HL-60 (cell line): ENCODE data around the gene EHHADH.

Experiments used
- GABPA ChIP-seq: IDR thresholded peaks from 2 replicates; pipeline ENCODE4 v1.6.1; 2012; ENCODE audit warnings: low read depth
- POLR2AphosphoS5 ChIP-seq: IDR thresholded peaks from 2 replicates; pipeline ENCODE4 v1.6.1; 2012; ENCODE audit warnings: low read depth
- TF ChIP-seq, protein P1 (sequence below): IDR thresholded peaks from one replicate; pipeline ENCODE4 v1.5.1; 2011; ENCODE audit warnings: low read length, control low read depth, inconsistent platforms; ENCODE audit not compliant: insufficient read depth

DNA sequence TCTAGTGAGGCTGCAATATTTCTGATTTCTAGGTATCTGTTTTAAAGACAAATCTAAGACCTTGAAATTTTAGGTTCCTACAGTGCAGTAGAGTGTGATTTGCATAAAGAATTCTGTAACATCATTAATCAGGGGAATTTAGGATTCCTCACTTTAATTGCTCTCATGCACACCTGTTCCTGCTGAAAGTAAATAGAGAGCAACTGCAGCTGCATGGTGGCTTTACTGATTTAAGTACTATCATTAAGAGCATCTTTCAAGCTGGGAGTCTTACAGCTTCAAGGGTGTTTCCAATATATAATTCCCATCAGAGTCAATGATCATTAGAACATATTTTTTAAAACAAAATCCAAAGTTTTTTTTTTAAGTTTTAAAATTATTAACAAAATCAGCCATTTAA, 65.0 kb downstream of the EHHADH start:
- TF ChIP-seq, protein P1, sequence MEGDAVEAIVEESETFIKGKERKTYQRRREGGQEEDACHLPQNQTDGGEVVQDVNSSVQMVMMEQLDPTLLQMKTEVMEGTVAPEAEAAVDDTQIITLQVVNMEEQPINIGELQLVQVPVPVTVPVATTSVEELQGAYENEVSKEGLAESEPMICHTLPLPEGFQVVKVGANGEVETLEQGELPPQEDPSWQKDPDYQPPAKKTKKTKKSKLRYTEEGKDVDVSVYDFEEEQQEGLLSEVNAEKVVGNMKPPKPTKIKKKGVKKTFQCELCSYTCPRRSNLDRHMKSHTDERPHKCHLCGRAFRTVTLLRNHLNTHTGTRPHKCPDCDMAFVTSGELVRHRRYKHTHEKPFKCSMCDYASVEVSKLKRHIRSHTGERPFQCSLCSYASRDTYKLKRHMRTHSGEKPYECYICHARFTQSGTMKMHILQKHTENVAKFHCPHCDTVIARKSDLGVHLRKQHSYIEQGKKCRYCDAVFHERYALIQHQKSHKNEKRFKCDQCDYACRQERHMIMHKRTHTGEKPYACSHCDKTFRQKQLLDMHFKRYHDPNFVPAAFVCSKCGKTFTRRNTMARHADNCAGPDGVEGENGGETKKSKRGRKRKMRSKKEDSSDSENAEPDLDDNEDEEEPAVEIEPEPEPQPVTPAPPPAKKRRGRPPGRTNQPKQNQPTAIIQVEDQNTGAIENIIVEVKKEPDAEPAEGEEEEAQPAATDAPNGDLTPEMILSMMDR = no peak
- no peak for TF ChIP-seq POLR2AphosphoS5
- TF ChIP-seq GABPA = no peak
